GM12874 (cell line): ENCODE measurements around the gene MCMBP.

Source experiments
- TF ChIP-seq, protein P1 (sequence below): IDR thresholded peaks from 2 replicates; pipeline ENCODE4 v1.5.1; 2011; ENCODE audit warnings: low read depth, mild to moderate bottlenecking, control low read depth, low read length, moderate library complexity; ENCODE audit not compliant: insufficient read depth

Gene MCMBP

DNA sequence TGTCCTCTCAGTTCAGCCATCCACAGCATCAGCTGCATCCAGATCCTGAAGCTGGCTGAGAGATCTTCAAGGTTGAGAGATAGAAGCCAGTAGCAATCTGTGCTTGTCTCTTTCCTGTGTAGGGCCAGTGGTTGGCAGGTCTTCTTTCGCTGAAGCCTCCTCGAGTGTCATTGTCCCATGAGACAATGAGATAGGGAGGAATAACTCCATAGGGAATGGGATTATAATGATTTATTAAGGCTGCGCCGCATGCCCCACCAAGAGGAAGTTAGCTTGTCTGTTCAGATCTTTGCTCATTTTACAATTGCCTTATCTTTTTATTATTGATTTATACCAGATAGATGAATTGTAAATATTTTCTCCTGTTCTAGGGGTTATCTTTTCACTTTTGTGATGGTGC lies 61.5 kb downstream of the MCMBP start:
- TF ChIP-seq, protein P1, sequence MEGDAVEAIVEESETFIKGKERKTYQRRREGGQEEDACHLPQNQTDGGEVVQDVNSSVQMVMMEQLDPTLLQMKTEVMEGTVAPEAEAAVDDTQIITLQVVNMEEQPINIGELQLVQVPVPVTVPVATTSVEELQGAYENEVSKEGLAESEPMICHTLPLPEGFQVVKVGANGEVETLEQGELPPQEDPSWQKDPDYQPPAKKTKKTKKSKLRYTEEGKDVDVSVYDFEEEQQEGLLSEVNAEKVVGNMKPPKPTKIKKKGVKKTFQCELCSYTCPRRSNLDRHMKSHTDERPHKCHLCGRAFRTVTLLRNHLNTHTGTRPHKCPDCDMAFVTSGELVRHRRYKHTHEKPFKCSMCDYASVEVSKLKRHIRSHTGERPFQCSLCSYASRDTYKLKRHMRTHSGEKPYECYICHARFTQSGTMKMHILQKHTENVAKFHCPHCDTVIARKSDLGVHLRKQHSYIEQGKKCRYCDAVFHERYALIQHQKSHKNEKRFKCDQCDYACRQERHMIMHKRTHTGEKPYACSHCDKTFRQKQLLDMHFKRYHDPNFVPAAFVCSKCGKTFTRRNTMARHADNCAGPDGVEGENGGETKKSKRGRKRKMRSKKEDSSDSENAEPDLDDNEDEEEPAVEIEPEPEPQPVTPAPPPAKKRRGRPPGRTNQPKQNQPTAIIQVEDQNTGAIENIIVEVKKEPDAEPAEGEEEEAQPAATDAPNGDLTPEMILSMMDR = no peak

- TF ChIP-seq, protein P1 = no peak
Observed at GRCh38 chr10:119807960-119808697, 64.5 kb downstream of the MCMBP start.

GRCh38 chr10:119806334-119807130 lies 66.1 kb downstream of the MCMBP start:
- TF ChIP-seq, protein P1 = no peak

- TF ChIP-seq, protein P1 = no peak
Observed at GRCh38 chr10:119805702-119806230, 66.9 kb downstream of the MCMBP start.

DNA sequence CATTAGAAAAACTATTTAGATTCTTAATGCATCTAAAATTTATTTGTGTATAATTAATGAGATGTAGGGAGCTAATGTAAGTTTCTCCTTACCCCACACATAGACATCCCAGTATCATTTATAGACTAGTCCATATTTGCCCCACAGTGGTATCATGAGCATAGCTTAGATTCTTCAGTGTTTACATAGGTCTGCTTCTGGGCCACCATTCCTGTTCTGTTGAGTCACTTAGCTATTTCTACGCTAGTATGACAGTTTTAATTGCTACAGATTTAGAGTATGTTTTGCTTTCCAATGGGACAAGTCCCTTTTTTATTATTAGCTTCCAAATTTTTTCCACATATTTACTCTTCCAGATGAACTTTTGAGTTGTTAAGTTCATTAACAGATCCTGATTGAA lies 69.4 kb downstream of the MCMBP start:
- TF ChIP-seq, protein P1 = no peak

DNA sequence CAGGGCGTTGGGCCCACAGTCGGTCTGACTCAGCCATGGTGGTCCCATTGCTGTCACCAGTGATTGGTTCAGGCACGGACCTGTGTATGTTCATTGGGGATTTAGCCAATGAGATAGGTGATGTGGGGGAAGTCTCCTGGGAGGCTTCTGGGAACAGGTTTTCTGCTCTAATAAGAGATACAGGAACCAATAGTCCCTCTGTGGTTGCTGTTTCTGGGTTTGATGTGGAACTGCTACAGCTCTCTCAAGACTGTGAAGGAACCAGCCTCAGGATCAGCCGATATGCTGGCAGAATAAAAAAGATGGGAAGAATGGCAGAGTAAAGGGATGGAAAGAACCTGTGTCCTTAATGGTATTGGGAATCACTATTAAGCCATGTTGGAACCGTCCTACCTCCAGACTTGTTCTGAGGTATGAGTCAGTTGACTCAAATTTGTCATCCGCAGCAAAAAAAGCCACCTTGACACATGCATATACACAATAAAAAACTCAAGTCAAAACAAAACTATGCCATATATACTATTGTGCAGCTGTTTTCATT lies 70.6 kb downstream of the MCMBP start:
- TF ChIP-seq, protein P1 = no peak

- TF ChIP-seq, protein P1 = no peak
Observed at GRCh38 chr10:119801176-119801575, 71.5 kb downstream of the MCMBP start.
